GM12878 (cell line): ENCODE data around the gene CHRNE. TPM values are rescaled to one million over a fixed set of nuclear protein-coding genes. Genes with fewer than 3 reads are reported as not detected.

ENCODE experiments used
- ATAC-seq: fragments of 200-7000 bp; cut with Tn5 transposase; 3 replicates; pipeline ENCODE4 v1.9.1; 2020; ENCODE audit warnings: mild to moderate bottlenecking, moderate library complexity
- BruUV-seq: library from RNA; stranded (reverse); fragments of 400-500 nt; replicated peaks from 2 replicates; lab custom pipeline; 2021; lab: Mats Ljungman, UMichigan
- CTCF ChIA-PET: fragments of 300-600 bp; sonication (Branson Sonifier 250); formaldehyde crosslinking; extraction: SDS; loops from one replicate; lab custom pipeline; 2021; ENCODE audit warnings: inconsistent platforms; lab: Yijun Ruan, JAX
- POLR2A ChIA-PET: fragments of 350-600 bp; formaldehyde crosslinking; extraction: SDS; loops from one replicate; lab custom pipeline; 2021; ENCODE audit warnings: inconsistent platforms; lab: Charles Lee
- RAD21 ChIA-PET: fragments of 300-600 bp; sonication (Branson Sonifier 250); formaldehyde crosslinking; loops from one replicate; lab custom pipeline; 2023; ENCODE audit warnings: antibody characterized with exemption; ENCODE audit not compliant: unreplicated experiment; lab: Charles Lee
- SMC1A ChIA-PET: fragments of 300-600 bp; sonication (Branson Sonifier 250); formaldehyde crosslinking; loops from one replicate; lab custom pipeline; 2023; ENCODE audit not compliant: unreplicated experiment, uncharacterized antibody; lab: Charles Lee
- DNase-seq: peaks from one replicate; pipeline ENCODE4 v3.0.0-alpha.2; 2011; ENCODE audit warnings: low read depth, low spot score
- FAIRE-seq: peaks from 3 replicates; lab custom pipeline; 2011; peaks lifted over from hg19 to GRCh38; lab: Jason Lieb, UNC
- H2AFZ ChIP-seq: 2 replicates; pipeline ENCODE4 v1.6.0; 2011; ENCODE audit warnings: low read depth, low read length, control low read depth; ENCODE audit not compliant: control insufficient read depth
- H3K27ac ChIP-seq: 2 replicates; pipeline ENCODE4 v1.5.1; 2011; ENCODE audit warnings: control low read depth; ENCODE audit not compliant: control insufficient read depth, insufficient read depth
- H3K27me3 ChIP-seq, 2 experiments: replicated peaks in 1 of 2; 2 replicates each; pipeline versions ENCODE4 v1.6.0 to v1.6.1; 2011; ENCODE audit warnings: low read length in 1 of 2; ENCODE audit not compliant: control insufficient read depth in 2 of 2, insufficient read depth in 2 of 2
- H3K36me3 ChIP-seq, 2 experiments: 2 replicates each; pipeline ENCODE4 v1.5.1; 2011; ENCODE audit warnings: low read length in 1 of 2; ENCODE audit not compliant: control insufficient read depth in 2 of 2, insufficient read depth in 2 of 2
- H3K4me1 ChIP-seq: 2 replicates; pipeline ENCODE4 v1.6.1; 2011; ENCODE audit warnings: mild to moderate bottlenecking, low read length, moderate library complexity, mixed read lengths; ENCODE audit not compliant: control insufficient read depth, insufficient read depth
- H3K4me2 ChIP-seq: 2 replicates; pipeline ENCODE4 v1.6.0; 2011; ENCODE audit warnings: control low read depth; ENCODE audit not compliant: control insufficient read depth, insufficient read depth
- H3K4me3 ChIP-seq: fragments of 200-600 bp; sonication (generic); 2 replicates; pipeline ENCODE4 v1.5.1; 2016
- H3K79me2 ChIP-seq: 2 replicates; pipeline ENCODE4 v1.6.0; 2011; ENCODE audit warnings: low read length; ENCODE audit not compliant: control insufficient read depth, insufficient read depth
- H3K9ac ChIP-seq: 2 replicates; pipeline ENCODE4 v1.8.0; 2011; ENCODE audit warnings: low read length, control low read depth, mixed read lengths; ENCODE audit not compliant: control insufficient read depth, insufficient read depth
- H3K9me3 ChIP-seq: replicated peaks from 3 replicates; pipeline ENCODE4 v1.5.1; 2011; ENCODE audit warnings: mild to moderate bottlenecking, low read length; ENCODE audit not compliant: control insufficient read depth, insufficient read depth
- H4K20me1 ChIP-seq: 2 replicates; pipeline ENCODE4 v1.6.0; 2011; ENCODE audit not compliant: control insufficient read depth, insufficient read depth
- DPF2 ChIP-seq: fragments of 450-650 bp; IDR thresholded peaks from 2 replicates; pipeline ENCODE4 v1.6.1; 2017; ENCODE audit warnings: mild to moderate bottlenecking
- ESRRA ChIP-seq: IDR thresholded peaks from 2 replicates; pipeline ENCODE4 v1.6.1; 2012; ENCODE audit warnings: mild to moderate bottlenecking, low read length, improper control_type of control experiment
- MTA2 ChIP-seq: fragments of 450-650 bp; IDR thresholded peaks from 2 replicates; pipeline ENCODE4 v1.6.1; 2016; ENCODE audit warnings: low read depth, mild to moderate bottlenecking, moderate library complexity
- RBBP5 ChIP-seq: fragments of 200-600 bp; sonication (generic); conservative IDR thresholded peaks from 2 replicates; pipeline ENCODE4 v1.6.1; 2016
- STAT1 ChIP-seq: fragments of 450-650 bp; conservative IDR thresholded peaks from 2 replicates; pipeline ENCODE4 v1.6.1; 2014; ENCODE audit warnings: antibody characterized with exemption, mild to moderate bottlenecking
- SUPT20H ChIP-seq: IDR thresholded peaks from 2 replicates; pipeline ENCODE4 v1.6.1; 2011; ENCODE audit warnings: low read depth, mild to moderate bottlenecking, low read length, moderate library complexity, borderline replicate concordance; ENCODE audit not compliant: control insufficient read depth
- YY1 ChIP-seq: IDR thresholded peaks from 2 replicates; pipeline ENCODE4 v1.6.1; 2011; ENCODE audit warnings: low read depth, mild to moderate bottlenecking, low read length
- WGBS: methylation state at CpG from one replicate; pipeline ENCODE4 v1.1.6; 2016; ENCODE audit warnings: low lambda C conversion rate; ENCODE audit not compliant: insufficient replicate concordance, insufficient coverage; ENCODE audit errors: missing lambda C conversion rate; 5-methylcytosine and 5-hydroxymethylcytosine counted together
- in situ Hi-C: fragments of 300-500 bp; cut with MboI; formaldehyde crosslinking; loops from 9 replicates; pipeline ENCODE4 v1.14.3; 2018; ENCODE audit warnings: mixed read lengths
- intact Hi-C: fragments of 100-400 bp; cut with micrococcal nuclease; formaldehyde crosslinking; loops from one replicate; pipeline ENCODE4 v1.14.2; 2022; ENCODE audit not compliant: unreplicated experiment
- polyA plus RNA-seq, 11 experiments: library from polyadenylated mRNA; depleted of rRNA in 4 of 11; unstranded in 6 of 11; stranded (reverse) in 5 of 11; fragments of >200 nt; fragmentation: Nextera tagmentation in 4 of 11; fragmentation: Illumina TruSeq in 1 of 11; extraction: Ambion mirVana in 4 of 11; extraction: Trizol in 1 of 11; gene quantifications; 1 replicate in 1 of 11; 2 replicates in 10 of 11; pipeline versions ENCODE4 v1.2.1 to v1.2.3, GENCODE V29; 2011 to 2016; ENCODE audit warnings: inconsistent platforms in 2 of 11, missing spikeins in 2 of 11, low read depth in 1 of 11
- total RNA-seq, 4 experiments: library from RNA; depleted of rRNA in 3 of 4; stranded (reverse); fragments of >200 nt in 3 of 4; fragmentation: Illumina TruSeq in 1 of 4; extraction: Trizol in 1 of 4; gene quantifications; 2 replicates each; pipeline versions ENCODE4 v1.2.1 to v1.2.3, GENCODE V29; 2013 to 2021
- TF ChIP-seq, protein P1 (sequence below): fragments of 450-650 bp; IDR thresholded peaks from 2 replicates; pipeline ENCODE4 v1.6.1; 2016; ENCODE audit warnings: mild to moderate bottlenecking, moderate library complexity, borderline replicate concordance
- TF ChIP-seq, protein P2 (sequence below): IDR thresholded peaks from 2 replicates; pipeline ENCODE4 v1.6.1; 2012; ENCODE audit warnings: low read depth, low read length, improper control_type of control experiment
- TF ChIP-seq, protein P3 (sequence below): fragments of 450-650 bp; IDR thresholded peaks from 2 replicates; pipeline ENCODE4 v1.6.1; 2018; ENCODE audit warnings: borderline replicate concordance, mild to moderate bottlenecking; ENCODE audit not compliant: partially characterized antibody
- TF ChIP-seq, protein P4 (sequence below), 3 experiments: IDR thresholded peaks in 2 of 3; conservative IDR thresholded peaks in 1 of 3; 2 replicates each; pipeline ENCODE4 v1.5.1; 2011; ENCODE audit warnings: low read depth in 3 of 3, low read length in 3 of 3, mild to moderate bottlenecking in 3 of 3, control low read depth in 2 of 3, moderate library complexity in 2 of 3, inconsistent platforms in 1 of 3, mixed read lengths in 1 of 3; ENCODE audit not compliant: control insufficient read depth in 2 of 3, insufficient read depth in 1 of 3; ENCODE audit errors: extremely low read depth in 1 of 3

CHRNE gene
- total and polyA plus RNA-seq, 10 of the 15 experiments (the other 5 are each of a cell fraction or from before 2014, with no cell fraction given) = 0.05 to 0.11 (median 0.08) TPM; not detected in 6

GRCh38 chr17:4898351-4898750, 4.5 kb downstream of the CHRNE start:
- H2AFZ ChIP-seq = no peak overlapping the region
- ChIA-PET POLR2A (interaction anchor here (0.6 kb wide), 1 partner anchor 136 kb away, joined by 6 read pairs; no protein-coding TSS in a partner anchor), CTCF (no interaction called here), RAD21 (no interaction called here), SMC1A (interaction anchor here (0.6 kb wide), 1 partner anchor 166 kb away, joined by 3 read pairs; no protein-coding TSS in a partner anchor)
- no peaks in the 10 kb centered on the region for H4K20me1 ChIP-seq
- no peak overlapping the region for H3K27ac ChIP-seq
- H3K4me3 ChIP-seq = no peak overlapping the region
- intact Hi-C loops = no loop called here
- no peak for ATAC-seq
- no peak overlapping the region for H3K9ac ChIP-seq
- in situ Hi-C loops = no loop called here
- no peak for DNase-seq
- H3K27me3 ChIP-seq = no peaks in the 10 kb centered on the region; a peak in 1 of 4 replicates
- peaks cover 3 to 16% of the 10 kb centered on the region in 2 experiments; a peak in 3 of 4 replicates for H3K36me3 ChIP-seq
- 91% methylated on average over 8 of the region's 8 CpGs for WGBS
- H3K9me3 ChIP-seq = no peaks in the 10 kb centered on the region; the same call in 2 of the 3 replicates
- no peak overlapping the region for H3K4me2 ChIP-seq
- H3K4me1 ChIP-seq = peaks cover 18% of the 10 kb centered on the region
- BruUV-seq = no TSS peak
- no peaks in the 10 kb centered on the region for H3K79me2 ChIP-seq
- FAIRE-seq = no peak
- TF ChIP-seq, protein P1, sequence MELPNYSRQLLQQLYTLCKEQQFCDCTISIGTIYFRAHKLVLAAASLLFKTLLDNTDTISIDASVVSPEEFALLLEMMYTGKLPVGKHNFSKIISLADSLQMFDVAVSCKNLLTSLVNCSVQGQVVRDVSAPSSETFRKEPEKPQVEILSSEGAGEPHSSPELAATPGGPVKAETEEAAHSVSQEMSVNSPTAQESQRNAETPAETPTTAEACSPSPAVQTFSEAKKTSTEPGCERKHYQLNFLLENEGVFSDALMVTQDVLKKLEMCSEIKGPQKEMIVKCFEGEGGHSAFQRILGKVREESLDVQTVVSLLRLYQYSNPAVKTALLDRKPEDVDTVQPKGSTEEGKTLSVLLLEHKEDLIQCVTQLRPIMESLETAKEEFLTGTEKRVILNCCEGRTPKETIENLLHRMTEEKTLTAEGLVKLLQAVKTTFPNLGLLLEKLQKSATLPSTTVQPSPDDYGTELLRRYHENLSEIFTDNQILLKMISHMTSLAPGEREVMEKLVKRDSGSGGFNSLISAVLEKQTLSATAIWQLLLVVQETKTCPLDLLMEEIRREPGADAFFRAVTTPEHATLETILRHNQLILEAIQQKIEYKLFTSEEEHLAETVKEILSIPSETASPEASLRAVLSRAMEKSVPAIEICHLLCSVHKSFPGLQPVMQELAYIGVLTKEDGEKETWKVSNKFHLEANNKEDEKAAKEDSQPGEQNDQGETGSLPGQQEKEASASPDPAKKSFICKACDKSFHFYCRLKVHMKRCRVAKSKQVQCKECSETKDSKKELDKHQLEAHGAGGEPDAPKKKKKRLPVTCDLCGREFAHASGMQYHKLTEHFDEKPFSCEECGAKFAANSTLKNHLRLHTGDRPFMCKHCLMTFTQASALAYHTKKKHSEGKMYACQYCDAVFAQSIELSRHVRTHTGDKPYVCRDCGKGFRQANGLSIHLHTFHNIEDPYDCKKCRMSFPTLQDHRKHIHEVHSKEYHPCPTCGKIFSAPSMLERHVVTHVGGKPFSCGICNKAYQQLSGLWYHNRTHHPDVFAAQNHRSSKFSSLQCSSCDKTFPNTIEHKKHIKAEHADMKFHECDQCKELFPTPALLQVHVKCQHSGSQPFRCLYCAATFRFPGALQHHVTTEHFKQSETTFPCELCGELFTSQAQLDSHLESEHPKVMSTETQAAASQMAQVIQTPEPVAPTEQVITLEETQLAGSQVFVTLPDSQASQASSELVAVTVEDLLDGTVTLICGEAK = no peak
- TF ChIP-seq, protein P2, sequence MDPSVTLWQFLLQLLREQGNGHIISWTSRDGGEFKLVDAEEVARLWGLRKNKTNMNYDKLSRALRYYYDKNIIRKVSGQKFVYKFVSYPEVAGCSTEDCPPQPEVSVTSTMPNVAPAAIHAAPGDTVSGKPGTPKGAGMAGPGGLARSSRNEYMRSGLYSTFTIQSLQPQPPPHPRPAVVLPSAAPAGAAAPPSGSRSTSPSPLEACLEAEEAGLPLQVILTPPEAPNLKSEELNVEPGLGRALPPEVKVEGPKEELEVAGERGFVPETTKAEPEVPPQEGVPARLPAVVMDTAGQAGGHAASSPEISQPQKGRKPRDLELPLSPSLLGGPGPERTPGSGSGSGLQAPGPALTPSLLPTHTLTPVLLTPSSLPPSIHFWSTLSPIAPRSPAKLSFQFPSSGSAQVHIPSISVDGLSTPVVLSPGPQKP = no peak
- TF ChIP-seq MTA2 (no peak), ESRRA (no peak), SUPT20H (no peak), STAT1 (no peak), YY1 (no peak), RBBP5 (no peak), DPF2 (no peak)
- TF ChIP-seq, protein P3, sequence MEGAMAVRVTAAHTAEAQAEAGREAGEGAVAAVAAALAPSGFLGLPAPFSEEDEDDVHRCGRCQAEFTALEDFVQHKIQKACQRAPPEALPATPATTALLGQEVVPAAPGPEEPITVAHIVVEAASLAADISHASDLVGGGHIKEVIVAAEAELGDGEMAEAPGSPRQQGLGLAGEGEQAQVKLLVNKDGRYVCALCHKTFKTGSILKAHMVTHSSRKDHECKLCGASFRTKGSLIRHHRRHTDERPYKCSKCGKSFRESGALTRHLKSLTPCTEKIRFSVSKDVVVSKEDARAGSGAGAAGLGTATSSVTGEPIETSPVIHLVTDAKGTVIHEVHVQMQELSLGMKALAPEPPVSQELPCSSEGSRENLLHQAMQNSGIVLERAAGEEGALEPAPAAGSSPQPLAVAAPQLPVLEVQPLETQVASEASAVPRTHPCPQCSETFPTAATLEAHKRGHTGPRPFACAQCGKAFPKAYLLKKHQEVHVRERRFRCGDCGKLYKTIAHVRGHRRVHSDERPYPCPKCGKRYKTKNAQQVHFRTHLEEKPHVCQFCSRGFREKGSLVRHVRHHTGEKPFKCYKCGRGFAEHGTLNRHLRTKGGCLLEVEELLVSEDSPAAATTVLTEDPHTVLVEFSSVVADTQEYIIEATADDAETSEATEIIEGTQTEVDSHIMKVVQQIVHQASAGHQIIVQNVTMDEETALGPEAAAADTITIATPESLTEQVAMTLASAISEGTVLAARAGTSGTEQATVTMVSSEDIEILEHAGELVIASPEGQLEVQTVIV = no peak
- TF ChIP-seq, protein P4, sequence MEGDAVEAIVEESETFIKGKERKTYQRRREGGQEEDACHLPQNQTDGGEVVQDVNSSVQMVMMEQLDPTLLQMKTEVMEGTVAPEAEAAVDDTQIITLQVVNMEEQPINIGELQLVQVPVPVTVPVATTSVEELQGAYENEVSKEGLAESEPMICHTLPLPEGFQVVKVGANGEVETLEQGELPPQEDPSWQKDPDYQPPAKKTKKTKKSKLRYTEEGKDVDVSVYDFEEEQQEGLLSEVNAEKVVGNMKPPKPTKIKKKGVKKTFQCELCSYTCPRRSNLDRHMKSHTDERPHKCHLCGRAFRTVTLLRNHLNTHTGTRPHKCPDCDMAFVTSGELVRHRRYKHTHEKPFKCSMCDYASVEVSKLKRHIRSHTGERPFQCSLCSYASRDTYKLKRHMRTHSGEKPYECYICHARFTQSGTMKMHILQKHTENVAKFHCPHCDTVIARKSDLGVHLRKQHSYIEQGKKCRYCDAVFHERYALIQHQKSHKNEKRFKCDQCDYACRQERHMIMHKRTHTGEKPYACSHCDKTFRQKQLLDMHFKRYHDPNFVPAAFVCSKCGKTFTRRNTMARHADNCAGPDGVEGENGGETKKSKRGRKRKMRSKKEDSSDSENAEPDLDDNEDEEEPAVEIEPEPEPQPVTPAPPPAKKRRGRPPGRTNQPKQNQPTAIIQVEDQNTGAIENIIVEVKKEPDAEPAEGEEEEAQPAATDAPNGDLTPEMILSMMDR (IDR thresholded peaks at IDR 0.05 in 2 of 3, conservative IDR thresholded peaks at IDR 0.05 in 1 of 3; ENCODE audit: control insufficient read depth in 2 of 3, extremely low read depth in 1 of 3, insufficient read depth in 1 of 3, low read depth in 3 of 3, low read length in 3 of 3) = no peak
